ENCODE measurements around the gene NAXD.

DNA sequence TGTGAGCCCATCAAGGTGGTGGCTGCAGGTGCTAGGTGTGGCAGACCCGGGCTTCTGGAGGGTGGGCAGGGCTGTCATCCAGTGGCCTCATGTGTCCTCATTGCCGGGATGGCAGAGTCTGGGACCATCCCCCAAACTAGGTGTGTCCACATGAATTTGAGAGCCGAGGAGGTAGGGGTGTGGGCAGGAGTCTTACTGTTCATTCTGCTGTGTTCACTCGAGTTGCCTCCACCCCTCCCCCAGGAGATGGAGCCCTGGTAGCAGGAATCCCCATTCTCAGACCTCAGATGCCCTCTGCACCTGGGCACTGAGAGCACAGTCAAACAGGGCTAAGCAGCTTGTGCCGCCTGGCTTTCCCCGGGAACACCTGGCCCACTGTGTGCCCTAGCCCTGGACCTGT, 22.4 kb downstream of the NAXD start:
- TF ChIP-seq POLR2AphosphoS5 (IDR thresholded peaks at IDR 0.05; ENCODE audit: insufficient read depth in 1 of 2, low read depth in 1 of 2) (no peak), CTCF (IDR thresholded peaks at IDR 0.05) (no peak)

Measured in vagina (tissue), 2 donors.